D721Med (cell line): ENCODE results near the gene TIMP2.

Experiments used
- DNase-seq: peaks from one replicate; pipeline ENCODE4 v3.0.0; 2011; ENCODE audit warnings: low spot score; ENCODE audit not compliant: insufficient read length
- FAIRE-seq: peaks from 2 replicates; lab custom pipeline; 2011; peaks lifted over from hg19 to GRCh38; lab: Jason Lieb, UNC
- CTCF ChIP-seq: IDR thresholded peaks from 2 replicates; pipeline ENCODE4 v1.5.1; 2012; ENCODE audit warnings: mild to moderate bottlenecking, control low read depth; ENCODE audit not compliant: insufficient read depth; ENCODE audit errors: missing control alignments

Gene TIMP2

GRCh38 chr17:78901806-78902205 lies 23.4 kb downstream of the TIMP2 start:
- no peak for DNase-seq
- no peak for TF ChIP-seq CTCF
- FAIRE-seq = no peak

DNA sequence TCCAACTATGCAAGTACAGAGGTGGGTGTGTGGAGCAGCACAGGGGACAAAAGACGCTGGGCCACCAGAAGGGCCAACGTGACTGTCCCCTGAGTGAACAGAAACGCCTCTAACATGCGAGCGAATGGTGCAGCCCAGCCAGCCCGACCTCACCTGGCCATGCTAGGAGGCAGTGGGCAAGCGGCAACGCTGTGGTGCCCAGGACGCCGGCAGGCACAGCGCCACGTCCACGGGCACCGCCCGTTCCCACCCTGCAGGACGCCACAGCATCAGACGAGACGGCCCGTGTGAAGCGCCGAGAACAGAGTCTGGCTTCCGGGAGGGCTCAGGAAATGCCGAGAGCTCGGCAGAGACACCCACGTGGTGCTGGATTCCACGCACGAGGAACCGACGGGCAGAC lies 24.4 kb downstream of the TIMP2 start:
- no peak for FAIRE-seq
- no peak for TF ChIP-seq CTCF
- no peak for DNase-seq

DNA sequence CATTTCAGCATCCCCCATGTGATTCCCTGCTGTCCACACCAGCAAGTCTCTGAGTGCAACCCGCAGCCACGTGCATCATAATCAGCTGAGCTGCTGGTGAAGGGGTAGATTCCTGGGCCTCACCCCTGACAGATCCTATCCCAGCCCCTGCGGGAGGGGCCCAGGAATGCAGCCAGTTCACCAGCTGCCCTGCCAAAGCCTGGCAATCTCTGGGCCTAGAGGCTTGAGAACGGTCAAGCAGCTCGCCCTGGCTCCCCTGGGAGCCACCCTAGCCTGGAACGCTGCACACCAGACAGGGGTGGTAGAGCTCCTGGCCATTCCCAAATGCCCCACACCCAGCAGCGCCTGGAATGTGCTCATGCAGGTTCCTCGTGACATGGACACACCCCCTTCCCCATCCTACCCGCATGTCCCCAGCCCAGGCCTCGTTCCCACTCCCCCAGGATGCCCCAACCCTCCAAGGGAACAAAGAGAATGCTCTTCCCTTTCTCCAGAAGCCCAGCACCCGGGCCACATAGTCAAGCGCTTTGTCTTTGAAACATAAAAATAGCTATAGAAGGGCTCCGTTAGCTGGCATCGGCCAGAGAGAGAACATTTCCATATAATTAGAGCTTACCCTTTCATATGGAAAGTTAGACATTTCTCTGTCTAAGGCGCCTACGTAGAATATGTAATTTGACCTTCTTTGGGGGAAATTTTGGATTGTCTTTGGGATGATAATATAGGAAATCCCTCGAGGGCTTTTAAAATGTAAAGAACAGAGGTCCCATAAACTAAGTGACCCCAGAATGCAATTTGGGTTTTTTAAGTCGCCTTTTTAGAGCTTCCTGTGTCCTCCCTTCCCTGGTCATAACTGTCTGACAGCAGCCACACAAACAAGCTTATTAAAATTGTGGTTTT lies 25.6 kb downstream of the TIMP2 start:
- no peak for TF ChIP-seq CTCF
- no peak for FAIRE-seq
- no peak for DNase-seq

DNA sequence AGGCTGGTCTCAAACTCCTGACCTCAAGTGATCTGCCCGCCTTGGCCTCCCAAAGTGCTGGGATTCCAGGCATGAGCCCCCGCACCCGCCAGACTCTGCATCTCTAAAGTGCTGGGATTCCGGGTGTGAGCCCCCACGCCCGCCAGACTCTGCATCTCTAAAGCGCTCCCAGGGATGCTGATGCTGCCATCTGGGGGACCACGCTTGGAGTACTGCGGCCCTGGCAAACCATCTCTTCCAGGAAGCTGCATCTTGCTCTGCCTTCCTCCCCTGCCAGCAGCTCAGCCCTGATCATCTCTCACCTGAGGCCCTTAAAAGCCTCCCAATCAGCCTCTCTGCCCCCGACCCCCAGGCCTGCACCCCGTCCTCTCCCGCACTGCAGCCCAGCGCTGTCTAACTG lies 26.2 kb downstream of the TIMP2 start:
- no peak for FAIRE-seq
- TF ChIP-seq CTCF = no peak

GRCh38 chr17:78898075-78898836 lies 26.9 kb downstream of the TIMP2 start:
- TF ChIP-seq CTCF = no peak
- DNase-seq (no peak), FAIRE-seq (no peak)

More for the DNA sequence above, 26.2 kb downstream of the TIMP2 start:
- DNase-seq = no peak

GRCh38 chr17:78897664-78898047 lies 27.5 kb downstream of the TIMP2 start:
- TF ChIP-seq CTCF = no peak
- DNase-seq = no peak
- no peak for FAIRE-seq
